WTC11 (cell line): ENCODE results near the gene KDM4B. TPM values are rescaled to one million over a fixed set of nuclear protein-coding genes. Genes with fewer than 3 reads are reported as not detected.
A peak's percentile ranks its signal among the peaks of the same experiment; 100 is the strongest.

Experiments used
- ATAC-seq: fragments of 200-7000 bp; cut with Tn5 transposase; 2 replicates; pipeline ENCODE4 v1.10.0; 2021; ENCODE audit warnings: mild to moderate bottlenecking, moderate library complexity
- CTCF ChIA-PET: fragments of 300-600 bp; sonication (Branson Sonifier 250); formaldehyde crosslinking; loops from one replicate; lab custom pipeline; 2021; ENCODE audit warnings: antibody characterized with exemption; lab: Charles Lee
- POLR2A ChIA-PET: fragments of 350-600 bp; sonication (Branson Sonifier 250); formaldehyde crosslinking; loops from one replicate; lab custom pipeline; 2021; ENCODE audit warnings: antibody characterized with exemption; lab: Charles Lee
- DNase-seq: peaks from one replicate; pipeline ENCODE4 v3.0.0; 2021; ENCODE audit warnings: low spot score
- H3K27ac Mint-ChIP-seq: 2 replicates; pipeline ENCODE4 v1.8.0; 2021; ENCODE audit warnings: mixed read lengths
- H3K27me3 Mint-ChIP-seq: 2 replicates; pipeline ENCODE4 v1.8.0; 2021; ENCODE audit warnings: low read depth, mild to moderate bottlenecking, moderate library complexity, mixed read lengths
- H3K36me3 Mint-ChIP-seq: 2 replicates; pipeline ENCODE4 v1.8.0; 2021; ENCODE audit warnings: mixed read lengths
- H3K4me1 Mint-ChIP-seq: 2 replicates; pipeline ENCODE4 v1.8.0; 2022; ENCODE audit warnings: mixed read lengths
- H3K4me3 Mint-ChIP-seq: 2 replicates; pipeline ENCODE4 v1.8.0; 2021; ENCODE audit warnings: mild to moderate bottlenecking, moderate library complexity, mixed read lengths
- H3K9me3 Mint-ChIP-seq: 2 replicates; pipeline ENCODE4 v1.8.0; 2021; ENCODE audit warnings: mixed read lengths
- GABPB1 ChIP-seq: sonication (generic); formaldehyde crosslinking; IDR thresholded peaks from 2 replicates; pipeline ENCODE4 v1.8.1; 2023; ENCODE audit warnings: mild to moderate bottlenecking, missing genetic modification reagents
- JAZF1 ChIP-seq: fragments of 250-450 bp; sonication (Bioruptor Pico); IDR thresholded peaks from 2 replicates; pipeline ENCODE4 v1.9.0; 2021; ENCODE audit warnings: moderate library complexity, mild to moderate bottlenecking, inconsistent platforms
- JUN ChIP-seq: sonication (generic); formaldehyde crosslinking; IDR thresholded peaks from 2 replicates; pipeline ENCODE4 v1.8.0; 2023; ENCODE audit warnings: mild to moderate bottlenecking, missing genetic modification reagents
- MXD4 ChIP-seq: fragments of 250-450 bp; sonication (Bioruptor Pico); IDR thresholded peaks from 2 replicates; pipeline ENCODE4 v1.8.0; 2021; ENCODE audit warnings: mild to moderate bottlenecking, moderate library complexity, borderline replicate concordance
- NFATC4 ChIP-seq: fragments of 250-450 bp; sonication (Bioruptor Pico); IDR thresholded peaks from 2 replicates; pipeline ENCODE4 v1.9.0; 2021; ENCODE audit warnings: mild to moderate bottlenecking
- NFE2L1 ChIP-seq: sonication (generic); formaldehyde crosslinking; IDR thresholded peaks from 2 replicates; pipeline ENCODE4 v1.8.1; 2023; ENCODE audit warnings: missing genetic modification reagents
- NFYB ChIP-seq: sonication (generic); formaldehyde crosslinking; conservative IDR thresholded peaks from 2 replicates; pipeline ENCODE4 v1.8.0; 2022; ENCODE audit warnings: low read depth, missing genetic modification reagents
- NR3C1 ChIP-seq: sonication (generic); formaldehyde crosslinking; conservative IDR thresholded peaks from 2 replicates; pipeline ENCODE4 v1.8.1; 2023; ENCODE audit warnings: low read depth, mild to moderate bottlenecking, missing genetic modification reagents
- PRRX2 ChIP-seq: fragments of 250-450 bp; sonication (Bioruptor Pico); IDR thresholded peaks from 2 replicates; pipeline ENCODE4 v1.8.0; 2021; ENCODE audit warnings: mild to moderate bottlenecking
- ZNF121 ChIP-seq: sonication (generic); formaldehyde crosslinking; IDR thresholded peaks from 2 replicates; pipeline ENCODE4 v1.8.0; 2023; ENCODE audit warnings: missing genetic modification reagents
- ZNF138 ChIP-seq: sonication (generic); formaldehyde crosslinking; conservative IDR thresholded peaks from 2 replicates; pipeline ENCODE4 v1.8.1; 2022; ENCODE audit warnings: mild to moderate bottlenecking, moderate library complexity, missing genetic modification reagents
- ZNF416 ChIP-seq: fragments of 250-450 bp; sonication (Bioruptor Pico); IDR thresholded peaks from 2 replicates; pipeline ENCODE4 v1.9.0; 2021; ENCODE audit warnings: mild to moderate bottlenecking, inconsistent platforms
- ZNF423 ChIP-seq: fragments of 250-450 bp; sonication (Bioruptor Pico); IDR thresholded peaks from 2 replicates; pipeline ENCODE4 v2.1.2; 2022; ENCODE audit warnings: mild to moderate bottlenecking, moderate library complexity
- total RNA-seq: library from RNA; stranded (reverse); gene quantifications from 3 replicates; pipeline ENCODE4 v1.2.3, GENCODE V29; 2021
- TF ChIP-seq, protein P1 (sequence below): fragments of 250-450 bp; sonication (Bioruptor Pico); IDR thresholded peaks from 2 replicates; pipeline ENCODE4 v1.8.0; 2021; ENCODE audit warnings: mild to moderate bottlenecking
- TF ChIP-seq, protein P2 (sequence below): sonication (generic); formaldehyde crosslinking; IDR thresholded peaks from 2 replicates; pipeline ENCODE4 v1.8.1; 2023; ENCODE audit warnings: mild to moderate bottlenecking, missing genetic modification reagents
- TF ChIP-seq, protein P3 (sequence below): sonication (generic); formaldehyde crosslinking; conservative IDR thresholded peaks from 2 replicates; pipeline ENCODE4 v1.8.1; 2022; ENCODE audit warnings: mild to moderate bottlenecking, missing genetic modification reagents
- TF ChIP-seq, protein P4 (sequence below): sonication (generic); formaldehyde crosslinking; IDR thresholded peaks from 2 replicates; pipeline ENCODE4 v1.8.1; 2023; ENCODE audit warnings: mild to moderate bottlenecking, moderate library complexity, missing genetic modification reagents
- TF ChIP-seq, protein P5 (sequence below): sonication (generic); formaldehyde crosslinking; IDR thresholded peaks from 2 replicates; pipeline ENCODE4 v1.8.1; 2023; ENCODE audit warnings: mild to moderate bottlenecking, missing genetic modification reagents, borderline replicate concordance
- TF ChIP-seq, protein P6 (sequence below): sonication (generic); formaldehyde crosslinking; IDR thresholded peaks from 2 replicates; pipeline ENCODE4 v1.8.1; 2023; ENCODE audit warnings: mild to moderate bottlenecking, missing genetic modification reagents, moderate library complexity

Gene KDM4B
- total RNA-seq, 1 experiment from 2014 or later: 43.2 TPM

DNA sequence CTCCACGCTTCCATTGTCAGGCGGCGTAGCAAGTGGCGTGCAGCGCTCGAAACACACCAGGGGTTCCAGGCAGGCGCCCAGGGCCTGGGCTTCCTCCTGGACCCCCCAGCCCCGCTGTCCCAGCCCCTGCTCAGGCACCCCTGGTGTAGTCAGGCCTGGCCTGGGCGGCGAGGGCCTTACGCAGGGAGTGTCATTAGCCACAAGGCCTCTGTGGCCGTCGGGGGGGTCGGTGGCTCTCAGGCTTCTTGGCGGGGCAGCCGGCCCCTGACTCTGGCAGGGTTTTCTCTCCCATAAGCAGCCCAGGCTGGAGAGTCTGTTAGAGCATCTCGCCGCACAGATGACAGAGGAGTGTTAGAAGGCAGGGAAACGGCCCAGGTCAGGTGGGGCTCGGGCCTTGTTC is 116.7 kb downstream of the KDM4B start:
- ChIA-PET POLR2A (no interaction called here), CTCF (interaction anchor here (0.9 to 4.3 kb wide), 15 partner anchors 10 to 68 kb away, joined by 3 to 65 read pairs (median 13); no protein-coding TSS in a partner anchor)
- Mint-ChIP-seq H3K27ac (peak overlapping the region; percentile 75), H3K9me3 (no peaks in the 10 kb centered on the region), H3K36me3 (peaks cover 20% of the 10 kb centered on the region), H3K27me3 (no peaks in the 10 kb centered on the region), H3K4me1 (no peaks in the 10 kb centered on the region), H3K4me3 (no peak overlapping the region)
- DNase-seq: no peak
- TF ChIP-seq GABPB1 (CRISPR knock-in tag) (no peak), ZNF121 (no peak), NR3C1 (CRISPR knock-in tag) (no peak), PRRX2 (CRISPR knock-in tag) (no peak), ZNF423 (CRISPR knock-in tag) (no peak), ZNF138 (CRISPR knock-in tag) (no peak), NFYB (CRISPR knock-in tag) (no peak), ZNF416 (no peak), NFATC4 (CRISPR knock-in tag) (no peak), NFE2L1 (CRISPR knock-in tag) (no peak), JUN (CRISPR knock-in tag) (no peak), MXD4 (no peak), JAZF1 (CRISPR knock-in tag) (no peak)
- TF ChIP-seq, protein P1, sequence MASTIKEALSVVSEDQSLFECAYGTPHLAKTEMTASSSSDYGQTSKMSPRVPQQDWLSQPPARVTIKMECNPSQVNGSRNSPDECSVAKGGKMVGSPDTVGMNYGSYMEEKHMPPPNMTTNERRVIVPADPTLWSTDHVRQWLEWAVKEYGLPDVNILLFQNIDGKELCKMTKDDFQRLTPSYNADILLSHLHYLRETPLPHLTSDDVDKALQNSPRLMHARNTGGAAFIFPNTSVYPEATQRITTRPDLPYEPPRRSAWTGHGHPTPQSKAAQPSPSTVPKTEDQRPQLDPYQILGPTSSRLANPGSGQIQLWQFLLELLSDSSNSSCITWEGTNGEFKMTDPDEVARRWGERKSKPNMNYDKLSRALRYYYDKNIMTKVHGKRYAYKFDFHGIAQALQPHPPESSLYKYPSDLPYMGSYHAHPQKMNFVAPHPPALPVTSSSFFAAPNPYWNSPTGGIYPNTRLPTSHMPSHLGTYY (CRISPR knock-in tag): no peak
- TF ChIP-seq, protein P2, sequence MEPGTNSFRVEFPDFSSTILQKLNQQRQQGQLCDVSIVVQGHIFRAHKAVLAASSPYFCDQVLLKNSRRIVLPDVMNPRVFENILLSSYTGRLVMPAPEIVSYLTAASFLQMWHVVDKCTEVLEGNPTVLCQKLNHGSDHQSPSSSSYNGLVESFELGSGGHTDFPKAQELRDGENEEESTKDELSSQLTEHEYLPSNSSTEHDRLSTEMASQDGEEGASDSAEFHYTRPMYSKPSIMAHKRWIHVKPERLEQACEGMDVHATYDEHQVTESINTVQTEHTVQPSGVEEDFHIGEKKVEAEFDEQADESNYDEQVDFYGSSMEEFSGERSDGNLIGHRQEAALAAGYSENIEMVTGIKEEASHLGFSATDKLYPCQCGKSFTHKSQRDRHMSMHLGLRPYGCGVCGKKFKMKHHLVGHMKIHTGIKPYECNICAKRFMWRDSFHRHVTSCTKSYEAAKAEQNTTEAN (CRISPR knock-in tag): no peak
- TF ChIP-seq, protein P3, sequence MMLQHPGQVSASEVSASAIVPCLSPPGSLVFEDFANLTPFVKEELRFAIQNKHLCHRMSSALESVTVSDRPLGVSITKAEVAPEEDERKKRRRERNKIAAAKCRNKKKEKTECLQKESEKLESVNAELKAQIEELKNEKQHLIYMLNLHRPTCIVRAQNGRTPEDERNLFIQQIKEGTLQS (CRISPR knock-in tag): no peak
- TF ChIP-seq, protein P4, sequence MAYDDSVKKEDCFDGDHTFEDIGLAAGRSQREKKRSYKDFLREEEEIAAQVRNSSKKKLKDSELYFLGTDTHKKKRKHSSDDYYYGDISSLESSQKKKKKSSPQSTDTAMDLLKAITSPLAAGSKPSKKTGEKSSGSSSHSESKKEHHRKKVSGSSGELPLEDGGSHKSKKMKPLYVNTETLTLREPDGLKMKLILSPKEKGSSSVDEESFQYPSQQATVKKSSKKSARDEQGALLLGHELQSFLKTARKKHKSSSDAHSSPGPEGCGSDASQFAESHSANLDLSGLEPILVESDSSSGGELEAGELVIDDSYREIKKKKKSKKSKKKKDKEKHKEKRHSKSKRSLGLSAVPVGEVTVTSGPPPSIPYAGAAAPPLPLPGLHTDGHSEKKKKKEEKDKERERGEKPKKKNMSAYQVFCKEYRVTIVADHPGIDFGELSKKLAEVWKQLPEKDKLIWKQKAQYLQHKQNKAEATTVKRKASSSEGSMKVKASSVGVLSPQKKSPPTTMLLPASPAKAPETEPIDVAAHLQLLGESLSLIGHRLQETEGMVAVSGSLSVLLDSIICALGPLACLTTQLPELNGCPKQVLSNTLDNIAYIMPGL (CRISPR knock-in tag): no peak
- TF ChIP-seq, protein P5, sequence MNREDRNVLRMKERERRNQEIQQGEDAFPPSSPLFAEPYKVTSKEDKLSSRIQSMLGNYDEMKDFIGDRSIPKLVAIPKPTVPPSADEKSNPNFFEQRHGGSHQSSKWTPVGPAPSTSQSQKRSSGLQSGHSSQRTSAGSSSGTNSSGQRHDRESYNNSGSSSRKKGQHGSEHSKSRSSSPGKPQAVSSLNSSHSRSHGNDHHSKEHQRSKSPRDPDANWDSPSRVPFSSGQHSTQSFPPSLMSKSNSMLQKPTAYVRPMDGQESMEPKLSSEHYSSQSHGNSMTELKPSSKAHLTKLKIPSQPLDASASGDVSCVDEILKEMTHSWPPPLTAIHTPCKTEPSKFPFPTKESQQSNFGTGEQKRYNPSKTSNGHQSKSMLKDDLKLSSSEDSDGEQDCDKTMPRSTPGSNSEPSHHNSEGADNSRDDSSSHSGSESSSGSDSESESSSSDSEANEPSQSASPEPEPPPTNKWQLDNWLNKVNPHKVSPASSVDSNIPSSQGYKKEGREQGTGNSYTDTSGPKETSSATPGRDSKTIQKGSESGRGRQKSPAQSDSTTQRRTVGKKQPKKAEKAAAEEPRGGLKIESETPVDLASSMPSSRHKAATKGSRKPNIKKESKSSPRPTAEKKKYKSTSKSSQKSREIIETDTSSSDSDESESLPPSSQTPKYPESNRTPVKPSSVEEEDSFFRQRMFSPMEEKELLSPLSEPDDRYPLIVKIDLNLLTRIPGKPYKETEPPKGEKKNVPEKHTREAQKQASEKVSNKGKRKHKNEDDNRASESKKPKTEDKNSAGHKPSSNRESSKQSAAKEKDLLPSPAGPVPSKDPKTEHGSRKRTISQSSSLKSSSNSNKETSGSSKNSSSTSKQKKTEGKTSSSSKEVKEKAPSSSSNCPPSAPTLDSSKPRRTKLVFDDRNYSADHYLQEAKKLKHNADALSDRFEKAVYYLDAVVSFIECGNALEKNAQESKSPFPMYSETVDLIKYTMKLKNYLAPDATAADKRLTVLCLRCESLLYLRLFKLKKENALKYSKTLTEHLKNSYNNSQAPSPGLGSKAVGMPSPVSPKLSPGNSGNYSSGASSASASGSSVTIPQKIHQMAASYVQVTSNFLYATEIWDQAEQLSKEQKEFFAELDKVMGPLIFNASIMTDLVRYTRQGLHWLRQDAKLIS (CRISPR knock-in tag): no peak
- TF ChIP-seq, protein P6, sequence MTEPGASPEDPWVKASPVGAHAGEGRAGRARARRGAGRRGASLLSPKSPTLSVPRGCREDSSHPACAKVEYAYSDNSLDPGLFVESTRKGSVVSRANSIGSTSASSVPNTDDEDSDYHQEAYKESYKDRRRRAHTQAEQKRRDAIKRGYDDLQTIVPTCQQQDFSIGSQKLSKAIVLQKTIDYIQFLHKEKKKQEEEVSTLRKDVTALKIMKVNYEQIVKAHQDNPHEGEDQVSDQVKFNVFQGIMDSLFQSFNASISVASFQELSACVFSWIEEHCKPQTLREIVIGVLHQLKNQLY (CRISPR knock-in tag): no peak
- no peak for ATAC-seq
